HepG2 (cell line): ENCODE data around the gene PSKH1. TPM values are rescaled to one million over a fixed set of nuclear protein-coding genes. Genes with fewer than 3 reads are reported as not detected.

ENCODE experiments used
- FOXK1 ChIP-seq: sonication (generic); formaldehyde crosslinking; IDR thresholded peaks from 2 replicates; pipeline ENCODE4 v1.4.0; 2020; ENCODE audit warnings: low read depth, missing genetic modification reagents, borderline replicate concordance
- HNRNPK ChIP-seq: fragments of 200-400 bp; formaldehyde crosslinking; IDR thresholded peaks from 2 replicates; pipeline ENCODE4 v1.6.1; 2018; ENCODE audit warnings: low read length, low read depth, moderate library complexity, mild to moderate bottlenecking; ENCODE audit not compliant: poor library complexity, severe bottlenecking
- KDM1A ChIP-seq: IDR thresholded peaks from 2 replicates; pipeline ENCODE4 v1.6.1; 2016; ENCODE audit warnings: missing compliant biosample characterization
- KDM5B ChIP-seq: sonication (generic); formaldehyde crosslinking; IDR thresholded peaks from 2 replicates; pipeline ENCODE4 v1.4.0; 2020; ENCODE audit warnings: missing genetic modification reagents, mild to moderate bottlenecking, borderline replicate concordance
- NFKB2 ChIP-seq: sonication (generic); formaldehyde crosslinking; IDR thresholded peaks from 2 replicates; pipeline ENCODE4 v1.4.0; 2020; ENCODE audit warnings: missing genetic modification reagents, borderline replicate concordance
- PHF8 ChIP-seq: sonication (generic); formaldehyde crosslinking; IDR thresholded peaks from 2 replicates; pipeline ENCODE4 v1.5.0; 2020; ENCODE audit warnings: missing genetic modification reagents
- POGZ ChIP-seq: sonication (generic); formaldehyde crosslinking; IDR thresholded peaks from 2 replicates; pipeline ENCODE4 v1.4.0; 2020; ENCODE audit warnings: mild to moderate bottlenecking, missing genetic modification reagents
- POLR2AphosphoS5 ChIP-seq: IDR thresholded peaks from 2 replicates; pipeline ENCODE4 v1.6.1; 2012; ENCODE audit warnings: low read depth, low read length
- POLR2G ChIP-seq: fragments of 200-400 bp; formaldehyde crosslinking; IDR thresholded peaks from 2 replicates; pipeline ENCODE4 v1.6.1; 2018; ENCODE audit warnings: mild to moderate bottlenecking, low read depth, low read length, moderate library complexity
- RBAK ChIP-seq: sonication (generic); formaldehyde crosslinking; IDR thresholded peaks from 2 replicates; pipeline ENCODE4 v1.5.1; 2020; ENCODE audit warnings: mild to moderate bottlenecking, missing genetic modification reagents
- TAF1 ChIP-seq: sonication (generic); formaldehyde crosslinking; IDR thresholded peaks from 2 replicates; pipeline ENCODE4 v1.4.0; 2020; ENCODE audit warnings: missing genetic modification reagents
- TCF7L2 ChIP-seq: IDR thresholded peaks from 2 replicates; pipeline ENCODE4 v1.6.1; 2011; ENCODE audit warnings: mild to moderate bottlenecking, low read depth, low read length, moderate library complexity
- ZNF329 ChIP-seq: sonication (generic); formaldehyde crosslinking; IDR thresholded peaks from 2 replicates; pipeline ENCODE4 v1.9.0; 2021; ENCODE audit warnings: low read depth, mild to moderate bottlenecking, missing genetic modification reagents
- polyA plus RNA-seq, 8 experiments: library from polyadenylated mRNA; depleted of rRNA in 3 of 8; stranded (reverse) in 7 of 8; unstranded in 1 of 8; fragments of >200 nt; fragmentation: Illumina TruSeq in 4 of 8; extraction: Trizol in 4 of 8; gene quantifications; 2 replicates each; pipeline versions ENCODE4 v1.2.1 to v1.2.3, GENCODE V29; 2011 to 2016; ENCODE audit warnings: low read depth in 4 of 8, missing spikeins in 1 of 8, mixed read lengths in 1 of 8; ENCODE audit not compliant: insufficient read depth in 1 of 8
- total RNA-seq, 5 experiments: library from RNA; depleted of rRNA; stranded (reverse); fragments of >200 nt; fragmentation: Illumina TruSeq; extraction: Trizol; gene quantifications; 2 replicates each; pipeline ENCODE4 v1.2.3, GENCODE V29; 2016; ENCODE audit warnings: low read depth in 1 of 5
- TF ChIP-seq, protein P1 (sequence below): sonication (generic); formaldehyde crosslinking; IDR thresholded peaks from 2 replicates; pipeline ENCODE4 v1.5.0; 2020; ENCODE audit warnings: mild to moderate bottlenecking, missing genetic modification reagents
- TF ChIP-seq, protein P2 (sequence below): sonication (generic); formaldehyde crosslinking; IDR thresholded peaks from 2 replicates; pipeline ENCODE4 v1.5.0; 2020; ENCODE audit warnings: mild to moderate bottlenecking, missing genetic modification reagents, borderline replicate concordance
- TF ChIP-seq, protein P3 (sequence below): sonication (generic); formaldehyde crosslinking; IDR thresholded peaks from 2 replicates; pipeline ENCODE4 v1.8.0; 2022; ENCODE audit warnings: mild to moderate bottlenecking, missing genetic modification reagents
- TF ChIP-seq, protein P4 (sequence below): sonication (generic); formaldehyde crosslinking; IDR thresholded peaks from 2 replicates; pipeline ENCODE4 v1.9.0; 2021; ENCODE audit warnings: missing genetic modification reagents, mild to moderate bottlenecking, borderline replicate concordance

Gene PSKH1
- total and polyA plus RNA-seq, 2 of the 13 experiments (the other 11 are each of a cell fraction or from before 2014, with no cell fraction given): 8.4 to 19.1 TPM

DNA sequence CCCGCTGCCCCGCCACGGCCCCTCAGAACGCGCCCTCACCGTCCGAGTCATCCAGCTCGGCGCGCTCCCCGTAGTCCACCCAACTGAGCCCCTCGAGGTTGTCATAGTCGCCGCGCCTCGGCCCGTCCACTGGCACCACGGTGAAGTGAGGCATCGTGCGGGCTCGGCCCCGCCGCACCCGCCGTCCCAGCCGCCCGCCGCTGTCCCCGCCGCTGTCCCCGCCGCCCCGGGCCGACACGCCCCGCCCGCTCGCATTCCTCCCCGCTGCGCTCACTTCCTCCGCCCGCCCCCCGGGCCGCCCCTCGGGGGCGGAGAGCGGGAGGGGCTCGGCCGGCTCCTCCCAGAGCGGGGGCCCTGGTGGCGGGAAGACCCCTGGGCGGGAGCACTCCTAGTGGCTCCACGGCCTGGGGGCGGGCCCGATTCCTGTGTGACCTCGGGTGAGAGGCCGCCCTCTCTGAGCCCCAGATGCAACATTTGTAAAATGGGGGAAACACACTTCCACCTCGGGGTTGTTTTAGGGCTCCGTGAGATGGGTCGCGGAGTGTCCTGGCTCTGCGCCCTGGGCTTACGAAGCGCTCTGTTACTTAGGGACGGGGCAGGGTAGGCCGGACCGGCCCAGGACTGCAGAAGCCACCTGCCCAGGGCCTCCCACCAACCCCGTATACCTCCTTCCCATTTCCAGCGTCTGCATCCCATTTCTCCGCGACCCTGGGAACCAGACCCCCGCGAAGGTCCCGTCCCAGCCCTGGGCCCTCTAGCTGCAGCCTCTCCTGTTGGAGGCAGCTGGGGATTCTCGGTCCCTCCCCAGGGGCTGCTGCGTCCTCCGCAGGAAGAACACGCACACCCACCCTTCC lies 75.6 kb downstream of the PSKH1 start, which contains the start of gene SLC12A4 (continued):
- TF ChIP-seq, protein P1, sequence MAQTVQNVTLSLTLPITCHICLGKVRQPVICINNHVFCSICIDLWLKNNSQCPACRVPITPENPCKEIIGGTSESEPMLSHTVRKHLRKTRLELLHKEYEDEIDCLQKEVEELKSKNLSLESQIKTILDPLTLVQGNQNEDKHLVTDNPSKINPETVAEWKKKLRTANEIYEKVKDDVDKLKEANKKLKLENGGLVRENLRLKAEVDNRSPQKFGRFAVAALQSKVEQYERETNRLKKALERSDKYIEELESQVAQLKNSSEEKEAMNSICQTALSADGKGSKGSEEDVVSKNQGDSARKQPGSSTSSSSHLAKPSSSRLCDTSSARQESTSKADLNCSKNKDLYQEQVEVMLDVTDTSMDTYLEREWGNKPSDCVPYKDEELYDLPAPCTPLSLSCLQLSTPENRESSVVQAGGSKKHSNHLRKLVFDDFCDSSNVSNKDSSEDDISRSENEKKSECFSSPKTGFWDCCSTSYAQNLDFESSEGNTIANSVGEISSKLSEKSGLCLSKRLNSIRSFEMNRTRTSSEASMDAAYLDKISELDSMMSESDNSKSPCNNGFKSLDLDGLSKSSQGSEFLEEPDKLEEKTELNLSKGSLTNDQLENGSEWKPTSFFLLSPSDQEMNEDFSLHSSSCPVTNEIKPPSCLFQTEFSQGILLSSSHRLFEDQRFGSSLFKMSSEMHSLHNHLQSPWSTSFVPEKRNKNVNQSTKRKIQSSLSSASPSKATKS (CRISPR knock-in tag): 0 out of 2 replicates have a peak, but pooled peaks have one; percentile 28
- TF ChIP-seq TAF1 (peak; percentile 67), RBAK (CRISPR knock-in tag) (no peak), POLR2AphosphoS5 (peak; percentile 69), ZNF329 (CRISPR knock-in tag) (peak; percentile 29), KDM5B (CRISPR knock-in tag) (peak; percentile 3), FOXK1 (CRISPR knock-in tag) (peak; percentile 37; the same call in 1 of the 2 replicates), HNRNPK (no peak), POGZ (CRISPR knock-in tag) (peak; percentile 69), POLR2G (peak; percentile 70), NFKB2 (CRISPR knock-in tag) (peak; percentile 35; the same call in 1 of the 2 replicates), PHF8 (CRISPR knock-in tag) (peak; percentile 65), TCF7L2 (no peak), KDM1A (CRISPR knock-in tag) (peak; percentile 97)
- TF ChIP-seq, protein P2, sequence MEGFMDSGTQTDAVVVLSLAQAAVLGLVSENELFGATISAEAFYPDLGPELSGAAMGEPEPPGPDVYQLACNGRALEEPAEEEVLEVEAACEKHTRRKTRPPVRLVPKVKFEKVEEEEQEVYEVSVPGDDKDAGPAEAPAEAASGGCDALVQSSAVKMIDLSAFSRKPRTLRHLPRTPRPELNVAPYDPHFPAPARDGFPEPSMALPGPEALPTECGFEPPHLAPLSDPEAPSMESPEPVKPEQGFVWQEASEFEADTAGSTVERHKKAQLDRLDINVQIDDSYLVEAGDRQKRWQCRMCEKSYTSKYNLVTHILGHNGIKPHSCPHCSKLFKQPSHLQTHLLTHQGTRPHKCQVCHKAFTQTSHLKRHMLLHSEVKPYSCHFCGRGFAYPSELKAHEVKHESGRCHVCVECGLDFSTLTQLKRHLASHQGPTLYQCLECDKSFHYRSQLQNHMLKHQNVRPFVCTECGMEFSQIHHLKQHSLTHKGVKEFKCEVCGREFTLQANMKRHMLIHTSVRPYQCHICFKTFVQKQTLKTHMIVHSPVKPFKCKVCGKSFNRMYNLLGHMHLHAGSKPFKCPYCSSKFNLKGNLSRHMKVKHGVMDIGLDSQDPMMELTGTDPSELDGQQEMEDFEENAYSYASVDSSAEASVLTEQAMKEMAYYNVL (CRISPR knock-in tag): peak; percentile 61; the same call in 1 of the 2 replicates
- TF ChIP-seq, protein P3, sequence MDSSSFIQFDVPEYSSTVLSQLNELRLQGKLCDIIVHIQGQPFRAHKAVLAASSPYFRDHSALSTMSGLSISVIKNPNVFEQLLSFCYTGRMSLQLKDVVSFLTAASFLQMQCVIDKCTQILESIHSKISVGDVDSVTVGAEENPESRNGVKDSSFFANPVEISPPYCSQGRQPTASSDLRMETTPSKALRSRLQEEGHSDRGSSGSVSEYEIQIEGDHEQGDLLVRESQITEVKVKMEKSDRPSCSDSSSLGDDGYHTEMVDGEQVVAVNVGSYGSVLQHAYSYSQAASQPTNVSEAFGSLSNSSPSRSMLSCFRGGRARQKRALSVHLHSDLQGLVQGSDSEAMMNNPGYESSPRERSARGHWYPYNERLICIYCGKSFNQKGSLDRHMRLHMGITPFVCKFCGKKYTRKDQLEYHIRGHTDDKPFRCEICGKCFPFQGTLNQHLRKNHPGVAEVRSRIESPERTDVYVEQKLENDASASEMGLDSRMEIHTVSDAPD (CRISPR knock-in tag): no peak
- TF ChIP-seq, protein P4, sequence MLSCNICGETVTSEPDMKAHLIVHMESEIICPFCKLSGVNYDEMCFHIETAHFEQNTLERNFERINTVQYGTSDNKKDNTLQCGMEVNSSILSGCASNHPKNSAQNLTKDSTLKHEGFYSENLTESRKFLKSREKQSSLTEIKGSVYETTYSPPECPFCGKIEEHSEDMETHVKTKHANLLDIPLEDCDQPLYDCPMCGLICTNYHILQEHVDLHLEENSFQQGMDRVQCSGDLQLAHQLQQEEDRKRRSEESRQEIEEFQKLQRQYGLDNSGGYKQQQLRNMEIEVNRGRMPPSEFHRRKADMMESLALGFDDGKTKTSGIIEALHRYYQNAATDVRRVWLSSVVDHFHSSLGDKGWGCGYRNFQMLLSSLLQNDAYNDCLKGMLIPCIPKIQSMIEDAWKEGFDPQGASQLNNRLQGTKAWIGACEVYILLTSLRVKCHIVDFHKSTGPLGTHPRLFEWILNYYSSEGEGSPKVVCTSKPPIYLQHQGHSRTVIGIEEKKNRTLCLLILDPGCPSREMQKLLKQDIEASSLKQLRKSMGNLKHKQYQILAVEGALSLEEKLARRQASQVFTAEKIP (CRISPR knock-in tag): no peak
